Sigmoid colon (tissue), 7 donors: ENCODE measurements around the gene ANKS6. TPM values are rescaled to one million over a fixed set of nuclear protein-coding genes. Genes with fewer than 3 reads are reported as not detected.

ENCODE experiments used
- DNase-seq: peaks from one replicate; pipeline ENCODE4 v3.0.0-alpha.2; 2019
- H3K27ac ChIP-seq, 4 donors: fragments of 200-600 bp; sonication (generic); one replicate each; pipeline ENCODE4 v1.5.1; 2016 to 2019; ENCODE audit warnings: mild to moderate bottlenecking in 1 of 4
- H3K27me3 ChIP-seq, 3 donors: fragments of 200-600 bp; sonication (generic); one replicate each; pipeline ENCODE4 v1.5.1; 2019; ENCODE audit warnings: mild to moderate bottlenecking in 1 of 3
- H3K36me3 ChIP-seq, 4 donors: fragments of 200-600 bp; sonication (generic); one replicate each; pipeline ENCODE4 v1.5.1; 2016 to 2019
- H3K4me1 ChIP-seq, 4 donors: fragments of 200-600 bp; sonication (generic); one replicate each; pipeline ENCODE4 v1.5.1; 2017 to 2019
- H3K4me3 ChIP-seq, 4 donors: fragments of 200-600 bp; sonication (generic); one replicate each; pipeline ENCODE4 v1.5.1; 2017 to 2019; ENCODE audit warnings: mild to moderate bottlenecking in 2 of 4, moderate library complexity in 1 of 4
- H3K9me3 ChIP-seq, 4 donors: fragments of 200-600 bp in 3 of 4; sonication (generic) in 3 of 4; one replicate each; pipeline versions ENCODE4 v1.5.1 to v1.6.1; 2013 to 2019
- CTCF ChIP-seq, 4 experiments: fragments of 450-650 bp in 3 of 4; fragments of 200-600 bp in 1 of 4; IDR thresholded peaks; one replicate each; pipeline ENCODE4 v1.5.1; 2016 to 2019; ENCODE audit warnings: antibody characterized with exemption in 4 of 4, mild to moderate bottlenecking in 3 of 4, moderate library complexity in 2 of 4
- EP300 ChIP-seq, 4 donors: sonication (generic); formaldehyde crosslinking; IDR thresholded peaks; one replicate each; pipeline ENCODE4 v1.6.1; 2017; ENCODE audit warnings: antibody characterized with exemption in 4 of 4
- POLR2A ChIP-seq, 2 donors: fragments of 450-650 bp; IDR thresholded peaks; one replicate each; pipeline ENCODE4 v1.6.1; 2016; ENCODE audit warnings: antibody characterized with exemption in 2 of 2, mild to moderate bottlenecking in 2 of 2, moderate library complexity in 2 of 2
- POLR2AphosphoS5 ChIP-seq, 4 donors: sonication (generic); formaldehyde crosslinking; IDR thresholded peaks; one replicate each; pipeline ENCODE4 v1.6.1; 2017; ENCODE audit warnings: antibody characterized with exemption in 4 of 4
- WGBS, 2 donors: extraction: QIAGEN DNeasy Blood & Tissue Kit; methylation state at CpG; one replicate each; pipeline ENCODE4 v1.1.7; 2013; 5-methylcytosine and 5-hydroxymethylcytosine counted together
- intact Hi-C: fragments of 100-400 bp; cut with DNase I; formaldehyde crosslinking; loops from one replicate; pipeline ENCODE4 v1.15.1; 2023
- polyA plus RNA-seq, 3 donors: library from polyadenylated mRNA; stranded (reverse); fragments of 200-250 nt; gene quantifications; one replicate each; pipeline ENCODE4 v1.2.3, GENCODE V29; 2013
- total RNA-seq, 4 donors: library from RNA; depleted of rRNA; stranded (reverse); fragments of >200 nt; gene quantifications; one replicate each; pipeline ENCODE4 v1.1.0, GENCODE V29; 2016
- donor health status: healthy with polysubstance abuse.
- donor health status: Bipolar disorder and iron deficiency.
- donor health status: healthy.

ANKS6 gene
- total and polyA plus RNA-seq, 7 donors = 5.4 to 22.8 (median 10.7) TPM

- Histone ChIP-seq H3K4me1 (no peaks in the 10 kb centered on the region), H3K36me3 (no peaks in the 10 kb centered on the region), H3K27ac (no peak overlapping the region), H3K27me3 (peaks cover 0 to 13% (median 9%) of the 10 kb centered on the region in 3 donors), H3K9me3 (no peaks in the 10 kb centered on the region), H3K4me3 (no peak overlapping the region)
- no peak for DNase-seq
- no peak for TF ChIP-seq POLR2A (IDR thresholded peaks at IDR 0.05)
- no peak for TF ChIP-seq EP300 (IDR thresholded peaks at IDR 0.05)
- intact Hi-C loops = no loop called here
- 35 to 54% methylated on average over 4 of the region's 4 CpGs for whole genome bisulfite sequencing, 2 donors
These were observed 95.6 kb downstream of the ANKS6 start for GRCh38 chr9:98700801-98701200.

- no peak for TF ChIP-seq EP300 (IDR thresholded peaks at IDR 0.05)
- TF ChIP-seq POLR2AphosphoS5 (IDR thresholded peaks at IDR 0.05) = no peak
- TF ChIP-seq POLR2A (IDR thresholded peaks at IDR 0.05) = no peak
- no peak for TF ChIP-seq CTCF (IDR thresholded peaks at IDR 0.05)
These were observed 97.5 kb downstream of the ANKS6 start for GRCh38 chr9:98698856-98699255.

GRCh38 chr9:98694943-98695342, 101.4 kb downstream of the ANKS6 start:
- no peak for TF ChIP-seq CTCF (IDR thresholded peaks at IDR 0.05)
- TF ChIP-seq POLR2A (IDR thresholded peaks at IDR 0.05) = no peak
- TF ChIP-seq POLR2AphosphoS5 (IDR thresholded peaks at IDR 0.05) = no peak
- TF ChIP-seq EP300 (IDR thresholded peaks at IDR 0.05) = no peak
- 77 to 86% methylated on average over 2 of the region's 2 CpGs for WGBS, 2 donors
- Histone ChIP-seq H3K27me3 (no peaks in the 10 kb centered on the region), H3K27ac (no peak overlapping the region), H3K9me3 (no peaks in the 10 kb centered on the region), H3K4me1 (no peaks in the 10 kb centered on the region), H3K4me3 (no peak overlapping the region), H3K36me3 (no peaks in the 10 kb centered on the region)
- no peak for DNase-seq
- intact Hi-C loops = no loop called here

More at GRCh38 chr9:98698856-98699255, 97.5 kb downstream of the ANKS6 start:
- Histone ChIP-seq H3K36me3 (no peaks in the 10 kb centered on the region), H3K27me3 (no peaks in the 10 kb centered on the region), H3K9me3 (no peaks in the 10 kb centered on the region), H3K4me3 (no peak overlapping the region), H3K4me1 (no peaks in the 10 kb centered on the region), H3K27ac (no peak overlapping the region)
- 79 to 85% methylated on average over 6 of the region's 6 CpGs for WGBS, 2 donors
- intact Hi-C loops = no loop called here
- DNase-seq = no peak

- no peaks in the 10 kb centered on the region for H3K36me3 ChIP-seq
- H3K4me3 ChIP-seq = no peak overlapping the region
- no peak overlapping the region for H3K27ac ChIP-seq
- no peaks in the 10 kb centered on the region for H3K9me3 ChIP-seq
- TF ChIP-seq CTCF (IDR thresholded peaks at IDR 0.05) (no peak), POLR2A (IDR thresholded peaks at IDR 0.05) (no peak), EP300 (IDR thresholded peaks at IDR 0.05) (no peak), POLR2AphosphoS5 (IDR thresholded peaks at IDR 0.05) (no peak)
- no peaks in the 10 kb centered on the region for H3K27me3 ChIP-seq
- H3K4me1 ChIP-seq = no peaks in the 10 kb centered on the region
- intact Hi-C loops = no loop called here
- 86 to 92% methylated on average over 7 of the region's 7 CpGs for WGBS, 2 donors
- DNase-seq = no peak
These were observed 104.0 kb downstream of the ANKS6 start for GRCh38 chr9:98692392-98692791.

GRCh38 chr9:98691890-98692289, 104.5 kb downstream of the ANKS6 start:
- no peaks in the 10 kb centered on the region for H3K9me3 ChIP-seq
- H3K4me1 ChIP-seq = no peaks in the 10 kb centered on the region
- DNase-seq = no peak
- H3K36me3 ChIP-seq = no peaks in the 10 kb centered on the region
- no peak overlapping the region for H3K4me3 ChIP-seq
- WGBS, 2 donors = 81 to 89% methylated on average over 3 of the region's 3 CpGs
- intact Hi-C loops = no loop called here
- TF ChIP-seq POLR2AphosphoS5 (IDR thresholded peaks at IDR 0.05) (no peak), EP300 (IDR thresholded peaks at IDR 0.05) (no peak), CTCF (IDR thresholded peaks at IDR 0.05) (no peak), POLR2A (IDR thresholded peaks at IDR 0.05) (no peak)
- no peak overlapping the region for H3K27ac ChIP-seq
- no peaks in the 10 kb centered on the region for H3K27me3 ChIP-seq
